Liver (tissue), 9 donors: ENCODE data around the gene ASPDH. TPM values are rescaled to one million over a fixed set of nuclear protein-coding genes. Genes with fewer than 3 reads are reported as not detected.

Source experiments
- DNase-seq: peaks from one replicate; pipeline ENCODE4 v3.0.0-alpha.2; 2017; ENCODE audit warnings: low spot score
- H3K27ac ChIP-seq, 2 donors: one replicate each; pipeline ENCODE4 v1.7.0; 2013; ENCODE audit warnings: inconsistent platforms in 2 of 2, low read length in 2 of 2, control low read depth in 1 of 2, low read depth in 1 of 2, mild to moderate bottlenecking in 1 of 2
- H3K27me3 ChIP-seq, 4 donors: one replicate each; pipeline versions ENCODE4 v1.6.1 to v1.7.0; 2013; ENCODE audit warnings: low read length in 3 of 4, inconsistent platforms in 1 of 4, mild to moderate bottlenecking in 1 of 4, moderate library complexity in 1 of 4; ENCODE audit not compliant: control insufficient read depth in 4 of 4, insufficient read depth in 4 of 4
- H3K36me3 ChIP-seq, 4 donors: one replicate each; pipeline versions ENCODE4 v1.6.1 to v1.7.0; 2013; ENCODE audit warnings: low read length in 3 of 4, mild to moderate bottlenecking in 3 of 4, low read depth in 1 of 4, moderate library complexity in 1 of 4; ENCODE audit not compliant: control insufficient read depth in 4 of 4, insufficient read depth in 3 of 4
- H3K4me1 ChIP-seq, 4 donors: one replicate each; pipeline versions ENCODE4 v1.6.1 to v1.7.0; 2013; ENCODE audit warnings: low read length in 3 of 4, mild to moderate bottlenecking in 3 of 4, moderate library complexity in 1 of 4; ENCODE audit not compliant: control insufficient read depth in 4 of 4, insufficient read depth in 4 of 4
- H3K4me3 ChIP-seq, 3 donors: one replicate each; pipeline versions ENCODE4 v1.6.1 to v1.7.0; 2013; ENCODE audit warnings: low read length in 3 of 3, control low read depth in 1 of 3, low read depth in 1 of 3, mild to moderate bottlenecking in 1 of 3
- H3K9ac ChIP-seq, 2 donors: one replicate each; pipeline ENCODE4 v1.7.0; 2013; ENCODE audit warnings: low read length in 2 of 2, mild to moderate bottlenecking in 2 of 2, moderate library complexity in 2 of 2, control low read depth in 1 of 2, low read depth in 1 of 2
- H3K9me3 ChIP-seq, 4 donors: one replicate each; pipeline versions ENCODE4 v1.6.1 to v1.7.0; 2013; ENCODE audit warnings: low read length in 3 of 4; ENCODE audit not compliant: control insufficient read depth in 4 of 4
- EGR1 ChIP-seq, 2 donors: IDR thresholded peaks; 2 replicates each; pipeline ENCODE4 v1.6.1; 2016 to 2018; ENCODE audit warnings: antibody characterized with exemption in 2 of 2, low read depth in 2 of 2
- FOXA1 ChIP-seq: IDR thresholded peaks from 2 replicates; pipeline ENCODE4 v1.6.1; 2016; ENCODE audit warnings: antibody characterized with exemption
- FOXA2 ChIP-seq: IDR thresholded peaks from 2 replicates; pipeline ENCODE4 v1.6.1; 2016; ENCODE audit warnings: antibody characterized with exemption
- GABPA ChIP-seq, 2 donors: IDR thresholded peaks in 1 of 2; conservative IDR thresholded peaks in 1 of 2; 2 replicates each; pipeline ENCODE4 v1.6.1; 2016; ENCODE audit warnings: antibody characterized with exemption in 2 of 2, mild to moderate bottlenecking in 1 of 2, moderate library complexity in 1 of 2
- HNF4A ChIP-seq, 2 donors: conservative IDR thresholded peaks; 2 replicates each; pipeline ENCODE4 v1.6.1; 2016; ENCODE audit warnings: antibody characterized with exemption in 2 of 2, mild to moderate bottlenecking in 2 of 2
- HNF4G ChIP-seq: IDR thresholded peaks from 2 replicates; pipeline ENCODE4 v1.6.1; 2016; ENCODE audit warnings: antibody characterized with exemption
- JUND ChIP-seq, 2 donors: IDR thresholded peaks; 2 replicates each; pipeline ENCODE4 v1.6.1; 2016; ENCODE audit warnings: antibody characterized with exemption in 2 of 2
- NR2F2 ChIP-seq: IDR thresholded peaks from 2 replicates; pipeline ENCODE4 v1.6.1; 2016; ENCODE audit warnings: antibody characterized with exemption
- RAD21 ChIP-seq, 2 donors: IDR thresholded peaks; 2 replicates each; pipeline ENCODE4 v1.6.1; 2016; ENCODE audit warnings: antibody characterized with exemption in 2 of 2, mild to moderate bottlenecking in 2 of 2
- RXRA ChIP-seq, 2 donors: IDR thresholded peaks; 2 replicates each; pipeline ENCODE4 v1.6.1; 2017 to 2018; ENCODE audit warnings: antibody characterized with exemption in 2 of 2, mild to moderate bottlenecking in 1 of 2
- SP1 ChIP-seq: IDR thresholded peaks from 2 replicates; pipeline ENCODE4 v1.6.1; 2018; ENCODE audit warnings: antibody characterized with exemption, mild to moderate bottlenecking
- TAF1 ChIP-seq: conservative IDR thresholded peaks from 2 replicates; pipeline ENCODE4 v1.6.1; 2016; ENCODE audit warnings: antibody characterized with exemption, mild to moderate bottlenecking
- YY1 ChIP-seq: IDR thresholded peaks from 2 replicates; pipeline ENCODE4 v1.6.1; 2016; ENCODE audit warnings: antibody characterized with exemption, mild to moderate bottlenecking
- WGBS: extraction: QIAGEN DNeasy Blood & Tissue Kit; methylation state at CpG from one replicate; pipeline ENCODE4 v1.1.7; 2013; 5-methylcytosine and 5-hydroxymethylcytosine counted together
- polyA plus RNA-seq, 2 donors: library from polyadenylated mRNA; stranded (reverse) in 1 of 2; unstranded in 1 of 2; fragments of 200-250 nt in 1 of 2; fragments of >200 nt in 1 of 2; fragmentation: Nextera tagmentation in 1 of 2; extraction: Ambion mirVana in 1 of 2; gene quantifications; one replicate each; pipeline versions ENCODE4 v1.2.1 to v1.2.3, GENCODE V29; 2013 to 2015
- total RNA-seq, 2 donors: library from RNA; depleted of rRNA; stranded (reverse); fragments of >200 nt; gene quantifications; one replicate each; pipeline ENCODE4 v1.2.3, GENCODE V29; 2014
- TF ChIP-seq, protein P1 (sequence below): fragments of 150-350 bp; IDR thresholded peaks from 2 replicates; pipeline ENCODE4 v1.5.1; 2017; ENCODE audit warnings: improper control_type of control experiment, low read depth, low read length; ENCODE audit not compliant: missing input control
- TF ChIP-seq, protein P2 (sequence below): IDR thresholded peaks from 2 replicates; pipeline ENCODE4 v1.6.1; 2016; ENCODE audit warnings: antibody characterized with exemption
- TF ChIP-seq, protein P3 (sequence below): IDR thresholded peaks from 2 replicates; pipeline ENCODE4 v1.6.1; 2016; ENCODE audit warnings: antibody characterized with exemption
- TF ChIP-seq, protein P4 (sequence below): IDR thresholded peaks from 2 replicates; pipeline ENCODE4 v1.6.1; 2016; ENCODE audit warnings: antibody characterized with exemption
- TF ChIP-seq, protein P5 (sequence below): IDR thresholded peaks from 2 replicates; pipeline ENCODE4 v1.6.1; 2016; ENCODE audit warnings: antibody characterized with exemption, mild to moderate bottlenecking
- donor health status: healthy.
- donor health status: healthy.
- donor health status: healthy.
- donor health status: healthy.
- donor health status: healthy.

Gene ASPDH
- total and polyA plus RNA-seq, 4 donors = 7.3 to 82.0 (median 37.1) TPM

DNA sequence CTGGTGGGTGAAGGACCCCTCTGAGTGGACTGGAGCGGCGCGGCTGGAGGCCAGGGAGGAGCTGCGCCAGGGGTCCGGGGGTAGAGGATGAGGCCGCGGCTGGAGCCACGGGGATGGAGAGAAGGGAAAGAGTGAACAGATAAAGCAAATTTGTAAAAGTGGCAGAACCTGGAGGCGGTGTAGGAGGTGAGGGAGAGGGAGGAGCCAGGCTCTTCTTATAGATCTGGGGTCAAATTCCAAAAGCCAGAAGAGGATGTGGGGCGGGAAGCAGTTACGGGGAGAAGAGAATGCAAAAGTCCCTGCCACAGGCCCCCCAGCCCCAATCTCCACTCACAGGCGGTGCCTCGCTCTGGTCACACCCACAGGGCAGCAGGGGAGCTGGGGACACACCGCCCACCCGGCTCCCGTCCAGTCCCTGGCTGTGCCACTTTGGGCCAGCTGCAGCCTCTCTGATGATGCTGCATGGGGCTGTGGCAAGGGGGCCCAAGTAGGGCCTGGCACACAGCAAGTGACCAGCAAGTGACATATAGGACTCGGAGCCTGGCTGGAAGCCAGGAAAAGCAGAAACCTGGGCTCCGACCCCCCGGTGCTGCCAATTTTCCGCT lies 43.4 kb upstream of the ASPDH start:
- 19% methylated on average over 20 of the region's 20 CpGs for WGBS

More for the DNA sequence above, 43.4 kb upstream of the ASPDH start:
- Histone ChIP-seq H3K4me1 (peaks cover 0 to 11% (median 2%) of the 10 kb centered on the region in 4 donors), H3K9ac (no peak overlapping the region), H3K9me3 (no peaks in the 10 kb centered on the region), H3K36me3 (no peaks in the 10 kb centered on the region), H3K27ac (no peak overlapping the region), H3K4me3 (no peak overlapping the region), H3K27me3 (peaks cover 0 to 7% (median 3%) of the 10 kb centered on the region in 4 donors)
- no peak for TF ChIP-seq JUND (IDR thresholded peaks at IDR 0.05)
- TF ChIP-seq SP1 = no peak
- TF ChIP-seq, protein P1, sequence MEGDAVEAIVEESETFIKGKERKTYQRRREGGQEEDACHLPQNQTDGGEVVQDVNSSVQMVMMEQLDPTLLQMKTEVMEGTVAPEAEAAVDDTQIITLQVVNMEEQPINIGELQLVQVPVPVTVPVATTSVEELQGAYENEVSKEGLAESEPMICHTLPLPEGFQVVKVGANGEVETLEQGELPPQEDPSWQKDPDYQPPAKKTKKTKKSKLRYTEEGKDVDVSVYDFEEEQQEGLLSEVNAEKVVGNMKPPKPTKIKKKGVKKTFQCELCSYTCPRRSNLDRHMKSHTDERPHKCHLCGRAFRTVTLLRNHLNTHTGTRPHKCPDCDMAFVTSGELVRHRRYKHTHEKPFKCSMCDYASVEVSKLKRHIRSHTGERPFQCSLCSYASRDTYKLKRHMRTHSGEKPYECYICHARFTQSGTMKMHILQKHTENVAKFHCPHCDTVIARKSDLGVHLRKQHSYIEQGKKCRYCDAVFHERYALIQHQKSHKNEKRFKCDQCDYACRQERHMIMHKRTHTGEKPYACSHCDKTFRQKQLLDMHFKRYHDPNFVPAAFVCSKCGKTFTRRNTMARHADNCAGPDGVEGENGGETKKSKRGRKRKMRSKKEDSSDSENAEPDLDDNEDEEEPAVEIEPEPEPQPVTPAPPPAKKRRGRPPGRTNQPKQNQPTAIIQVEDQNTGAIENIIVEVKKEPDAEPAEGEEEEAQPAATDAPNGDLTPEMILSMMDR = no peak
- TF ChIP-seq HNF4G = no peak
- no peak for TF ChIP-seq TAF1
- TF ChIP-seq FOXA2 = no peak
- TF ChIP-seq NR2F2 = no peak
- TF ChIP-seq, protein P2, sequence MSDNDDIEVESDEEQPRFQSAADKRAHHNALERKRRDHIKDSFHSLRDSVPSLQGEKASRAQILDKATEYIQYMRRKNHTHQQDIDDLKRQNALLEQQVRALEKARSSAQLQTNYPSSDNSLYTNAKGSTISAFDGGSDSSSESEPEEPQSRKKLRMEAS = no peak
- no peak for TF ChIP-seq GABPA (IDR thresholded peaks at IDR 0.05 in 1 of 2, conservative IDR thresholded peaks at IDR 0.05 in 1 of 2)
- TF ChIP-seq, protein P3, sequence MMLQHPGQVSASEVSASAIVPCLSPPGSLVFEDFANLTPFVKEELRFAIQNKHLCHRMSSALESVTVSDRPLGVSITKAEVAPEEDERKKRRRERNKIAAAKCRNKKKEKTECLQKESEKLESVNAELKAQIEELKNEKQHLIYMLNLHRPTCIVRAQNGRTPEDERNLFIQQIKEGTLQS = no peak
- TF ChIP-seq EGR1 (IDR thresholded peaks at IDR 0.05; ENCODE audit: low read depth in 2 of 2) = no peak
- no peak for TF ChIP-seq FOXA1
- no peak for TF ChIP-seq YY1
- TF ChIP-seq, protein P4, sequence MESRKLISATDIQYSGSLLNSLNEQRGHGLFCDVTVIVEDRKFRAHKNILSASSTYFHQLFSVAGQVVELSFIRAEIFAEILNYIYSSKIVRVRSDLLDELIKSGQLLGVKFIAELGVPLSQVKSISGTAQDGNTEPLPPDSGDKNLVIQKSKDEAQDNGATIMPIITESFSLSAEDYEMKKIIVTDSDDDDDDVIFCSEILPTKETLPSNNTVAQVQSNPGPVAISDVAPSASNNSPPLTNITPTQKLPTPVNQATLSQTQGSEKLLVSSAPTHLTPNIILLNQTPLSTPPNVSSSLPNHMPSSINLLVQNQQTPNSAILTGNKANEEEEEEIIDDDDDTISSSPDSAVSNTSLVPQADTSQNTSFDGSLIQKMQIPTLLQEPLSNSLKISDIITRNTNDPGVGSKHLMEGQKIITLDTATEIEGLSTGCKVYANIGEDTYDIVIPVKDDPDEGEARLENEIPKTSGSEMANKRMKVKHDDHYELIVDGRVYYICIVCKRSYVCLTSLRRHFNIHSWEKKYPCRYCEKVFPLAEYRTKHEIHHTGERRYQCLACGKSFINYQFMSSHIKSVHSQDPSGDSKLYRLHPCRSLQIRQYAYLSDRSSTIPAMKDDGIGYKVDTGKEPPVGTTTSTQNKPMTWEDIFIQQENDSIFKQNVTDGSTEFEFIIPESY = no peak
- TF ChIP-seq RAD21 (IDR thresholded peaks at IDR 0.05) = no peak
- TF ChIP-seq, protein P5, sequence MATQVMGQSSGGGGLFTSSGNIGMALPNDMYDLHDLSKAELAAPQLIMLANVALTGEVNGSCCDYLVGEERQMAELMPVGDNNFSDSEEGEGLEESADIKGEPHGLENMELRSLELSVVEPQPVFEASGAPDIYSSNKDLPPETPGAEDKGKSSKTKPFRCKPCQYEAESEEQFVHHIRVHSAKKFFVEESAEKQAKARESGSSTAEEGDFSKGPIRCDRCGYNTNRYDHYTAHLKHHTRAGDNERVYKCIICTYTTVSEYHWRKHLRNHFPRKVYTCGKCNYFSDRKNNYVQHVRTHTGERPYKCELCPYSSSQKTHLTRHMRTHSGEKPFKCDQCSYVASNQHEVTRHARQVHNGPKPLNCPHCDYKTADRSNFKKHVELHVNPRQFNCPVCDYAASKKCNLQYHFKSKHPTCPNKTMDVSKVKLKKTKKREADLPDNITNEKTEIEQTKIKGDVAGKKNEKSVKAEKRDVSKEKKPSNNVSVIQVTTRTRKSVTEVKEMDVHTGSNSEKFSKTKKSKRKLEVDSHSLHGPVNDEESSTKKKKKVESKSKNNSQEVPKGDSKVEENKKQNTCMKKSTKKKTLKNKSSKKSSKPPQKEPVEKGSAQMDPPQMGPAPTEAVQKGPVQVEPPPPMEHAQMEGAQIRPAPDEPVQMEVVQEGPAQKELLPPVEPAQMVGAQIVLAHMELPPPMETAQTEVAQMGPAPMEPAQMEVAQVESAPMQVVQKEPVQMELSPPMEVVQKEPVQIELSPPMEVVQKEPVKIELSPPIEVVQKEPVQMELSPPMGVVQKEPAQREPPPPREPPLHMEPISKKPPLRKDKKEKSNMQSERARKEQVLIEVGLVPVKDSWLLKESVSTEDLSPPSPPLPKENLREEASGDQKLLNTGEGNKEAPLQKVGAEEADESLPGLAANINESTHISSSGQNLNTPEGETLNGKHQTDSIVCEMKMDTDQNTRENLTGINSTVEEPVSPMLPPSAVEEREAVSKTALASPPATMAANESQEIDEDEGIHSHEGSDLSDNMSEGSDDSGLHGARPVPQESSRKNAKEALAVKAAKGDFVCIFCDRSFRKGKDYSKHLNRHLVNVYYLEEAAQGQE = no peak
- TF ChIP-seq HNF4A (conservative IDR thresholded peaks at IDR 0.05) = no peak
- no peak for TF ChIP-seq RXRA (IDR thresholded peaks at IDR 0.05)
- no peak for DNase-seq
